Limb (tissue), 2 donors: ENCODE measurements around the gene SLC37A1.

Experiments
- DNase-seq, 2 donors: peaks; one replicate each; pipeline ENCODE4 v3.0.0-alpha.2; 2016; ENCODE audit errors: extremely low spot score in 2 of 2

SLC37A1 gene

GRCh38 chr21:42526379-42526727 is 12.7 kb downstream of the SLC37A1 start:
- DNase-seq, result no peak

- DNase-seq, result no peak
These were observed 13.5 kb downstream of the SLC37A1 start for GRCh38 chr21:42527127-42527488.

- no peak for DNase-seq
These were observed 14.0 kb downstream of the SLC37A1 start for GRCh38 chr21:42527489-42528158.

GRCh38 chr21:42530167-42530518 is 16.5 kb downstream of the SLC37A1 start:
- no peak for DNase-seq

GRCh38 chr21:42531771-42532170 is 18.1 kb downstream of the SLC37A1 start:
- DNase-seq, result no peak

- peak in 1 of 2 donors; percentile 56 for DNase-seq
These were observed 19.0 kb downstream of the SLC37A1 start for GRCh38 chr21:42532466-42533181.

GRCh38 chr21:42533306-42533962 is 19.8 kb downstream of the SLC37A1 start:
- peak in 1 of 2 donors; percentile 17 for DNase-seq

GRCh38 chr21:42533963-42534355 is 20.3 kb downstream of the SLC37A1 start:
- DNase-seq, result no peak

GRCh38 chr21:42534421-42535378 is 21.0 kb downstream of the SLC37A1 start:
- peak; percentile 30 to 55 for DNase-seq

- no peak for DNase-seq
These were observed 22.0 kb downstream of the SLC37A1 start for GRCh38 chr21:42535602-42536171.

- no peak for DNase-seq
These were observed 22.9 kb downstream of the SLC37A1 start for GRCh38 chr21:42536601-42537000.

- no peak for DNase-seq
These were observed 23.6 kb downstream of the SLC37A1 start for GRCh38 chr21:42537106-42537742.

- no peak for DNase-seq
These were observed 25.0 kb downstream of the SLC37A1 start for GRCh38 chr21:42538479-42539275.

GRCh38 chr21:42539342-42539741 is 25.7 kb downstream of the SLC37A1 start:
- DNase-seq, result no peak

- no peak for DNase-seq
These were observed 26.3 kb downstream of the SLC37A1 start for GRCh38 chr21:42539931-42540343.

- no peak for DNase-seq
These were observed 26.7 kb downstream of the SLC37A1 start for GRCh38 chr21:42540396-42540795.

- no peak for DNase-seq
These were observed 27.5 kb downstream of the SLC37A1 start for GRCh38 chr21:42541174-42541573.

GRCh38 chr21:42541618-42542017 is 28.0 kb downstream of the SLC37A1 start:
- DNase-seq, result no peak

- no peak for DNase-seq
These were observed 28.5 kb downstream of the SLC37A1 start for GRCh38 chr21:42542196-42542595.

GRCh38 chr21:42542596-42542995 is 28.9 kb downstream of the SLC37A1 start:
- no peak for DNase-seq
